T-helper 2 cell treated with Interferon-gamma antibody and Interleukin-4, amounts not matched to agents 5 μg/mL and 100 μg/mL, for 36 hours (primary cell): ENCODE data around the gene ANKRD11.

ENCODE experiments used
- DNase-seq: peaks from one replicate; pipeline ENCODE4 v3.0.0; 2021; ENCODE audit warnings: low spot score
- H3K27ac Mint-ChIP-seq: one replicate; pipeline ENCODE4 v1.8.0; 2021; ENCODE audit warnings: mild to moderate bottlenecking, mixed read lengths
- H3K27me3 Mint-ChIP-seq: one replicate; pipeline ENCODE4 v1.8.0; 2021; ENCODE audit warnings: low read depth, mixed read lengths
- H3K36me3 Mint-ChIP-seq: one replicate; pipeline ENCODE4 v1.8.0; 2021; ENCODE audit warnings: low read depth, mixed read lengths
- H3K4me1 Mint-ChIP-seq: one replicate; pipeline ENCODE4 v1.8.0; 2021; ENCODE audit warnings: low read depth, mixed read lengths
- H3K4me3 Mint-ChIP-seq: one replicate; pipeline ENCODE4 v1.8.0; 2022; ENCODE audit warnings: mild to moderate bottlenecking, moderate library complexity, mixed read lengths
- H3K9me3 Mint-ChIP-seq: one replicate; pipeline ENCODE4 v1.8.0; 2021; ENCODE audit warnings: mixed read lengths

Gene ANKRD11

DNA sequence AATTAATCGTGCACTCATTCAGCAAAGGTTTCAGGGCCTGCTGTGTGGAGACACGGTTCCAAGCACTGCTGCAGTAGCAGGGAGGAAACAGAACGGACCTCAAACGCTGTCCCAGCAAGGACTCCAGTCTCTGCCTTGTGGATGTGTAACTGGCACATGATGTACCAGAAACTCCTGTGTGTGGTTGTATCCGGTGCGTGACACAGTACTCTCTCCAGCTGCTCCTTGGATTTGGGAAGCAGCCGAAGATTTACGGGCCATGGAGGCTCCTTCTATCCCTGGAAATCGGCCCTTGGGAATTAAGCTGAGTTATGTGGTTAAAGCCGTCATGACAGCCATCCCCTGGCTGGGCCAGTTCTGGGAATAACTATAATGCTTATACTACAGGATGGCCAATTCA lies 8.5 kb upstream of the ANKRD11 start:
- H3K4me1 Mint-ChIP-seq: no peaks in the 10 kb centered on the region
- peaks cover 8% of the 10 kb centered on the region for H3K36me3 Mint-ChIP-seq
- H3K27me3 Mint-ChIP-seq: no peaks in the 10 kb centered on the region
- H3K9me3 Mint-ChIP-seq: no peaks in the 10 kb centered on the region
- no peak for DNase-seq
- no peak overlapping the region for H3K27ac Mint-ChIP-seq
- no peak overlapping the region for H3K4me3 Mint-ChIP-seq

DNA sequence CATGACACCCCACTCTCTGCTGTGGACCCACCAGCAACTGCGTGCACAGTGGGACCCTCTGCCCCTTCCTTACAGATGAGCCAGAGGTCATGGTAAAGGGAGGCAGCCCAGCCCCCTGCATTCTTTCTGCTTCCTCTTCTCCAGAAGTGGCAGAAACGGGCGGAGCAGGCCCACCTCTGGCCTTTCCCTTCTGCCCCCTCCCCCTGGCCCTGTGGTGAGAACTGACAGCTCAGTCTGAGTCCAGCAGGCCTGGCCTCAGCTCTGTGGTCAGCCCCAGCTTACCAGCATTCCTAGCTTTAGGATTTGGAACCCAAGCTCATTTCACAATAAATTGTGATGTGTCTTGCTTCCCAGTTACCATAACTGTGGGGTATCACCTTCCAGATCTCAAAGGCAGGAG lies 4.8 kb upstream of the ANKRD11 start:
- Mint-ChIP-seq H3K36me3 (peaks cover 13% of the 10 kb centered on the region), H3K4me3 (no peak overlapping the region), H3K4me1 (peaks cover 8% of the 10 kb centered on the region), H3K27ac (peak overlapping the region; percentile 35), H3K27me3 (no peaks in the 10 kb centered on the region), H3K9me3 (no peaks in the 10 kb centered on the region)
- no peak for DNase-seq

DNA sequence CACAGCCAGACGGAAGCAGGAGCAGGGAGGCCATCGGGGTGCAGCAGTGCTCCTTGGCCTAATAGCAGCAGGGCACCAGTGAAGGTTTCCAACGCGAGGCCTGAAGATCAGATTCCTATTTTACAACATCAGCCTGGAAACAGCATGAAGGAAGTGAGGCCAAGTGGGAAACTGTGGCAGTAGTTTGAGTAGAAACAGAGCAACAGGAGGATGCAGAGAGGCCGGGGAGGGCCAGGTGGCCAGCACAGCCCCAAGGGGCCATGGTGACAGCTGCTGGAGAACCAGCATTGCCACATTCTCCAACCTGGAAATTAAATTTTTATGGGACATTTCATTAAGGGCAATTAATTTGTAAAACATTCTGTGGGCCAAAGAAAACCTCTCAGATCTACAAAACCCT lies 3.4 kb upstream of the ANKRD11 start:
- Mint-ChIP-seq H3K27ac (peak overlapping the region; percentile 49), H3K4me1 (peaks cover 11% of the 10 kb centered on the region), H3K36me3 (peaks cover 13% of the 10 kb centered on the region), H3K27me3 (no peaks in the 10 kb centered on the region), H3K4me3 (no peak overlapping the region), H3K9me3 (no peaks in the 10 kb centered on the region)
- no peak for DNase-seq

DNA sequence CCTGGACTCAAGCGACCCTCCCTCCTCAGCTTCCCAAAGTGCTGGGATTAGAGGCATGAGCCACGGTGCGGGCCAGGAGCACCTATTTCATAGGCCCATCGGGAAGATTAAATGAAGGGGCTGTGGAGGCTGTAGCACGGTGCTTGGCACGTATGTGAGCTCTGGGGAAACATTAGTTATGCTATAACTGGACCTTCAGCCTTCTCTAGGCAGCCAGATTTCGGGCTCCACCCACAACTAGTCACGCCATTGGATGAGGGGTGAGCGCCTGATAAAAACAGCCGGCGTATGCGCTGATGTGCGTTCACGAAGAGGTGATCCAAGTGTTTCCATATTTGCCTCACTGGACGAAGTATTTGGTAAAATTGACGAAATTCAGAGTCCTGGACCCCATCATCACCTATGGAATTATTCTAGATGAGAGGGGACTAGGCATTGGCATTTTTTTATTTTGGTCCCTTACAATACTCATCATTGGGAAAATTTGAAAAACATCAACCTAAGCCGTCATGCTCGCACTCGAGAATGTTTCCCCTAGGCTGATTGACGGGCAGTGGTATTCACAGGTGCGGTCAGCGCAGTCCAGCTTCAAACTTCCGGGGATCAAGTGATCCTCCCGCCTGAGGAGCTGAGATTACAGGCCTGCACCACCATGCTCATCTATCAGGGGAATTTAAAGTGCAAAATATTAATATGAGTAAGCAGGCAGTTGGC lies 1.8 kb upstream of the ANKRD11 start:
- H3K4me1 Mint-ChIP-seq: peaks cover 21% of the 10 kb centered on the region
- H3K27ac Mint-ChIP-seq: peak overlapping the region; percentile 94
- no peaks in the 10 kb centered on the region for H3K27me3 Mint-ChIP-seq
- H3K9me3 Mint-ChIP-seq: no peaks in the 10 kb centered on the region
- H3K36me3 Mint-ChIP-seq: peaks cover 16% of the 10 kb centered on the region
- H3K4me3 Mint-ChIP-seq: peak overlapping the region; percentile 95
- no peak for DNase-seq

DNA sequence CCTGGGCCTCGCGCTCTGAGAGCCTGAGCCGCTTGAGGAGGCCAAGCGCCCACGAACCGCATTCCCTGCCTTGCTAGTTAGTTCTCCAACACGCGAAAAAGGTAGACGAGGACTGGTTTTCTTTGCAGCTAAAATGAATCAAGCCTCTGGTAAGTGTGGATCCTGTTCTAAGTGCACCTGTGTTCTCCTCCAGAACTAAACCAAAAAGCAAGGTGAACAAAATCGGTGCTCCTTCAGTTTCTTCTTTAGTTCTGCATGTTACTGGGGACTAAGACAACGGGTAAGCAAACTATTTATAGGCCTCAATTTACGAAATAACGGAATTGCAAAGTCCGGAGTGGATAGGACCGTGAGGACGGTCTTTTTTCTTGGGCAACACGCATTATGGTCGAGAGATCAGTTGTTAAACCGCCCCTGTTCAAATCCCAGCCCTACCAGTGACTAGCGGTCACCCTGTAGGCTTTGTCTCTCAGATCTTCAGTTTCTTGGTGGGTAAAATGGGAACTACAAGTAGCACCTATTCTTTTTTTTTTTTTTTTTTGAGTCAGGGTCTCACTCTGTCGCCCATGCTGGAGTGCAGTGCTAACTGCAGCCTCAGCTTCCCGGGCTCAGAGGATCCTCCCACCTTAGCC lies 993 bp upstream of the ANKRD11 start:
- H3K36me3 Mint-ChIP-seq: peaks cover 20% of the 10 kb centered on the region
- H3K4me3 Mint-ChIP-seq: peak overlapping the region; percentile 95
- H3K27ac Mint-ChIP-seq: peak overlapping the region; percentile 94
- peaks cover 27% of the 10 kb centered on the region for H3K4me1 Mint-ChIP-seq
- H3K27me3 Mint-ChIP-seq: no peaks in the 10 kb centered on the region
- H3K9me3 Mint-ChIP-seq: no peaks in the 10 kb centered on the region
- no peak for DNase-seq

DNA sequence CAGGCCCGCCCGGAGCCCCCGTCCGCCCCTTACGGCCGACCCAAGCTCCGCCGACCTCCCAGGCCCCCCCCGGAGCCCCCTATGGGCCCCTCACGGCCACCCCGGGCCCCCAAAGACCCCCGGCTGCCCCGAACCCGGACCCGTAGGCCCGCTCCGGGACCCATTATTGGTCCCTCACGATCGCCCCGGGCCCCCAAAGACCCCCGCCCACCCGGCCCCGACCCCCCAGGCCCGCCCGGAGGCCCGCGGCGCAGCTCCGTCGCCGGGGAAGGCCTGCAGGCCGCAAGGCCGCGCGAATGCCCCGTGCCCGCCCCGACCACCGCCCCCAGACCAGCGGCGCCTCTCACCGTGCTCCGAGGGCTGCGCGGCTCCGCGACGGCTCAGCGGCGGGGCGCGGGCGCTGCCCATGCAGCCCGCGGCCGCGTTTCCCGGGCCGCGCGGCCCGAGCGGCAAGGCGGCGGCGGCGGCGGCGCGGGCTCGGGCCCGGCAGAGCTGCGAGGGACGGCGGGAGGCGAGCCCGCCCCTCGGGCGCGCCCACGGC lies 393 bp downstream of the ANKRD11 start:
- H3K27me3 Mint-ChIP-seq: no peaks in the 10 kb centered on the region
- no peak overlapping the region for H3K4me3 Mint-ChIP-seq
- no peak overlapping the region for H3K27ac Mint-ChIP-seq
- no peak for DNase-seq
- H3K36me3 Mint-ChIP-seq: peaks cover 22% of the 10 kb centered on the region
- H3K4me1 Mint-ChIP-seq: peaks cover 40% of the 10 kb centered on the region
- no peaks in the 10 kb centered on the region for H3K9me3 Mint-ChIP-seq

DNA sequence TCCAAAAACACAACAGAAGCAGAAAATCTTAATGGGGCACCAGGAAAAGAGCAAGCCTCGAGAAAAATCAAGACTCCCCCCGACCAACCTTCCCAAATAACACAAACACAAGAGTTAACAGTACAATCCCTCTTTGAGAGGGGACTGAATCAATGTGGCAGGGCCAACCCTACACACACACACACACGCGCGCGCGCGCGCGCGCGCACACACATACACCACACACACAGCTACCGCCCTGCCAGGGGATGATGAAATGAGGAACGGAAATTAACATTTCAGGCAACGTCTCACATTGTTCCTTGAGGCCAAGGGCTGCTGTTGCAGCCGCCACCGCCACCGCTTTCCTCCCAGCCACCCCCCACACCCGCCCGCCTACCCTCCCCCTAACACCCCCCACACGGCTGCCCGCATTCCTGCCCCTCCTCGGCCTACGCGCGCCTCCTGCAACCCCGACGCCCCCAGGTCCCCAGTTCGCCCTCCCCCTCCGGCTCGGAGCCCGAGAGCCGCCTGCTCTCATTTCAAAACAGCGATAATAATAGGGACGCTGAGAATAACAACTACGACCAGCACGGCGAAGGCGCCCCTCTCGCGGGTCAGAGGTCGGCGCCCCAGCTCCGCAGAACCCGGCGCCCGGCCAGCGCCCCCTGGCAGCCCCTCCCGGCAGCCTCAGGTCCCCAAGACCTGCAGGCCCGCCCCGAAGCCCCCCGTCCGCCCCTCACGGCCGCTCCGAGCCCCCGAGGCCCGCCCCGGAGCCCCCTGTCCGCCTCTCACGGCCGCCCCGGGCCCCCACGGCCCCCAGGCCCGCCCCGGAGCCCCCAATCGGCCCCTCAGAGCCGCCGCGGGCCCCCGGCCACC lies 1.1 kb downstream of the ANKRD11 start:
- peak overlapping the region; percentile 95 for H3K27ac Mint-ChIP-seq
- H3K36me3 Mint-ChIP-seq: peaks cover 19% of the 10 kb centered on the region
- peak overlapping the region; percentile 97 for H3K4me3 Mint-ChIP-seq
- no peaks in the 10 kb centered on the region for H3K27me3 Mint-ChIP-seq
- DNase-seq: peak; percentile 81
- peaks cover 47% of the 10 kb centered on the region for H3K4me1 Mint-ChIP-seq
- H3K9me3 Mint-ChIP-seq: no peaks in the 10 kb centered on the region

DNA sequence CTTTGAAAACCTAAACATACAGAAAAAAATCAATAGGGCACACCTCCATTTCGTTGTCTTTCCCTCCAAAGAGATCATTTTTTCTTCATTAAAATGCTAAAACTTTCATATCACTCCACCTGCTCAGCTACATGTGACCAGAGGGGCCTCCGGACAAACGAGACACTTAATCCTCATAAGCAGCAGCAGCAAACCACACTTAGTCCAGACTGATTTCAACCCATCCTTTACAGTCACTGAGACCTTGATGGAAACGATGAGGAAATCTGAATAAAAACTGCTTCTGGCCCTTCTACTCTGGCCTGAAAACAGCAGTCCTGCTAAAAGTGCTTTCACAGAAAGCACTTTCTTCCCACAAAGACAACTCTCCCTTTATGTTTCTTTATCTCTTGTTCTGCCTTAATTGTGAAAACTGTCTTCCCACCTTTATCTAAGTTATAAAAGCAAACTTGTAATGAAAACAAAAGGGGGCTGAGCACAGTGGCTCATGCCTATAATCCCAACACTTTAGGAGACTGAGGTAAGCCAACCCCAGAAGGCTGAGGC lies 4.6 kb downstream of the ANKRD11 start:
- peak overlapping the region; percentile 86 for H3K4me3 Mint-ChIP-seq
- peak overlapping the region; percentile 83 for H3K27ac Mint-ChIP-seq
- peaks cover 40% of the 10 kb centered on the region for H3K36me3 Mint-ChIP-seq
- no peaks in the 10 kb centered on the region for H3K9me3 Mint-ChIP-seq
- H3K4me1 Mint-ChIP-seq: peaks cover 71% of the 10 kb centered on the region
- no peaks in the 10 kb centered on the region for H3K27me3 Mint-ChIP-seq
- DNase-seq: no peak

DNA sequence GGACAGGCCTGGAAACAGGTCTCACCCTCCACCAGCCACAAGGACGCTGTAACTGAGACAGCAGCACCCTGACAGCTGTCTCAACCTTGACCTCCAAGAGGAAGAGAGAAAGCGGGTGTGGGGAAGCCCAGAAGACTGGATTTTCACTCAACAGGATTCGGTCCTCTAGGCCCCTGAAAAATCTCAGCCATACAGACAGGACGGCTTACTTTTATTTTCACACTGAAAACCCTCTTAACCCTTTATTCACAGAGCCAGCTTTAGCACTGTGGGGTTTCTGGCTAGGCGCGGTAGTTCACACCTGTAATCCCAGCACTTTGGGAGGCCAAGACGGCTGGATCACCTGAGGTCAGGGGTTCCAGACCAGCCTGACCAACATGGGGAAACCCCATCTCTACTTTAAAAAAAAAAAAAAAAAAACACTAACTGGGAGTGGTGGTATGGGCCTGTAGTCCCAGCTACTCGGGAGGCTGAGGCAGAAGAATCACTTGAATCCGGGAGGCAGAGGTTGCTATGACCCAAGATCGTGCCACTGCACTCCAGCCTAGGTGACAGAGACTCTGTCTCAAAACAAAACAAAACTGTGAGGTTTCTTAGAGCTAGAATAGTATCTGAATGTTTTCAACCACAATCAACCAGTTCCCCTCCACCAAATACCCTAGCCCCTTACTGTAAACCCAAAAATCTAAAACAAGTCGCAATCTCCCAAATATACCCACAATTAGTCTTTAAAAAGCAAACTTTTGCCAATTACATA lies 5.3 kb downstream of the ANKRD11 start:
- Mint-ChIP-seq H3K27me3 (no peaks in the 10 kb centered on the region), H3K36me3 (peaks cover 39% of the 10 kb centered on the region), H3K27ac (peak overlapping the region; percentile 83), H3K4me1 (peaks cover 74% of the 10 kb centered on the region), H3K9me3 (no peaks in the 10 kb centered on the region), H3K4me3 (peak overlapping the region; percentile 86)
- DNase-seq: no peak

DNA sequence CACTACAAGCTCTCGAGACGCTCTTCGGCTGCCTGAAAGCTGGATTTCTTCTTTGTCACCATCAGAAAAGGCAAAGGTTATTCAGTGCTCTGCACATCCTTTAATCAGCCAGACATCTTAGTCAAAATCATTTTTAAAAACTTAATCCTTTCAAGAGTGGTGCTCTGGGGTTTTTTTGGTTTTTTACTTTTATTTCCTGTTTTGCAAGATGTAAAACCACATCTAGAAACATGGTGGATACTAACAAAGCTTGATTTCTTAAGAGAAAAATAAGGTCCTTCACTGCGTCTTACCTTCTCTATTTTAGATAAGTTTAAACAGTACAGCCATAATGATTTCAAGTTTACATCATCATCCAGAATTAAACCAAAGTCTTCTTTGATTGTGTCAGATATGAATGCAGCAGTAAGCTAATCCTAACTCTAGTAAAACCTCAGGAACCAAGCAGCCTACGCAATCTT lies 6.3 kb downstream of the ANKRD11 start:
- Mint-ChIP-seq H3K4me3 (peak overlapping the region; percentile 86), H3K4me1 (peaks cover 76% of the 10 kb centered on the region), H3K36me3 (peaks cover 38% of the 10 kb centered on the region), H3K27ac (peak overlapping the region; percentile 83), H3K27me3 (no peaks in the 10 kb centered on the region), H3K9me3 (no peaks in the 10 kb centered on the region)
- no peak for DNase-seq

DNA sequence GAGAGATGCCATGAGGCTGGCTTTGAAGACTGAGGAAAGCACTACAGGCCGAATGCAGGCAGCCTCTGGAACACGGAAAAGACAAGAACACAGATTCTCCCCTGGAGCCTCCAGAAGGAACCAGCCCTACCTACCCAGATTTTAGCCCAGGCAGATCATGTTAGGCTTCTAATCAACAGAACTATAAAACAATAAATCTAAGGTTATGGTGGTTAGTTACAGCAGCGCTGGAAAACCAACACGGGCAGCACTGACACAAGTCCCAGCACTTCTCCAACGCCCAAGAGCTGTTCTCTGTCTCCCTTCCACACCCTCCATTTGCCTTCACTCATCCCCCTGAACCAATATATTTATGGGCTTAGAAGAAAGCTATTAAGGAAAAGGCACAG lies 7.5 kb downstream of the ANKRD11 start:
- Mint-ChIP-seq H3K27me3 (no peaks in the 10 kb centered on the region), H3K4me3 (peak overlapping the region; percentile 86), H3K4me1 (peaks cover 77% of the 10 kb centered on the region), H3K27ac (peak overlapping the region; percentile 58), H3K9me3 (no peaks in the 10 kb centered on the region), H3K36me3 (peaks cover 31% of the 10 kb centered on the region)
- no peak for DNase-seq

DNA sequence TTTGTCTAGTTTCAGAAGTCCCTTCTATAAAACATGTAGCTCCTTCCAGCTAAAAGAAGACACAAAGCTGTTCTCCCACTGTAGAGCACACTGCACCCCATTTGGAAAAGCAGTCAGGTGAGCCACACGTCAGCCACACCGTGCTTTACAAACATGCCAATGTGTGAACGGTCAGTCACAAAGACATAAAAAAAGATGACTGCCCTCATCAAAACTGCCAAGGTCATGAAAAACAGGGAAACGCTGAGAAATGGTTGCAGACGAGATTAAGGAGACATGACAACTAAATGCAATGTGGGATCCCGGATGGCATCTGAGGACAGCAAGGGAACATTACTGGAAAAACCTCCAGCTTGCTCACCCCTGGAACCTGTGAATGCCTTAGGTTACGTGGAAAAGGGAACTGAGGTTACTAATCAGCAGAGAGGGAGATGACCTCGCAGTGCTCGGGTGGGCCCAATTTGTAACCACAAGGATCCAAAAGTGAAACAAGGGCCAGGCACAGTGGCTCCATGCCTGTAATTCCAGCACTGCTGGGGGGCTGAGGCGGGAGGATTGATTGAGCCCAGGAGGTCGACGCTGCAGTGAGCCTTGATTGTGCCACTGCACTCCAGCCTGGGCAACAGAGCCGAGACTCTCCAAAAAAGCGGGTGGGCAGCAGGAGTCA lies 8.1 kb downstream of the ANKRD11 start:
- peaks cover 31% of the 10 kb centered on the region for H3K36me3 Mint-ChIP-seq
- no peaks in the 10 kb centered on the region for H3K9me3 Mint-ChIP-seq
- H3K27ac Mint-ChIP-seq: peak overlapping the region; percentile 58
- DNase-seq: no peak
- H3K27me3 Mint-ChIP-seq: no peaks in the 10 kb centered on the region
- H3K4me1 Mint-ChIP-seq: peaks cover 75% of the 10 kb centered on the region
- peak overlapping the region; percentile 86 for H3K4me3 Mint-ChIP-seq
